Esophagus squamous epithelium (tissue), 5 donors: ENCODE results near the gene THPO. TPM values are rescaled to one million over a fixed set of nuclear protein-coding genes. Genes with fewer than 3 reads are reported as not detected.
"Not testable (repeated sequence)": the region's sequence is repeated elsewhere in the genome, so short reads cannot be mapped to it uniquely, and the experiment has no call there.

Experiments used
- DNase-seq: peaks from one replicate; lab custom pipeline; 2025; lab: John Stamatoyannopoulos, UW
- H3K27ac ChIP-seq, 4 donors: fragments of 200-600 bp; sonication (generic); one replicate each; pipeline ENCODE4 v1.5.1; 2016 to 2019; ENCODE audit warnings: mild to moderate bottlenecking in 1 of 4
- H3K27me3 ChIP-seq, 4 donors: fragments of 200-600 bp; sonication (generic); 1 replicate in 3 of 4; 2 replicates in 1 of 4; pipeline versions ENCODE4 v1.5.1 to v1.6.0; 2017 to 2021; ENCODE audit warnings: antibody characterized with exemption in 1 of 4
- H3K36me3 ChIP-seq, 3 donors: fragments of 200-600 bp; sonication (generic); one replicate each; pipeline ENCODE4 v1.5.1; 2016 to 2019
- H3K4me1 ChIP-seq, 3 donors: fragments of 200-600 bp; sonication (generic); one replicate each; pipeline ENCODE4 v1.5.1; 2017 to 2019
- H3K4me3 ChIP-seq, 4 donors: fragments of 200-600 bp; sonication (generic); 1 replicate in 3 of 4; 2 replicates in 1 of 4; pipeline ENCODE4 v1.5.1; 2016 to 2019; ENCODE audit warnings: mild to moderate bottlenecking in 2 of 4, moderate library complexity in 1 of 4
- H3K9me3 ChIP-seq, 3 donors: fragments of 200-600 bp; sonication (generic); one replicate each; pipeline ENCODE4 v1.5.1; 2016 to 2019
- CTCF ChIP-seq, 6 experiments: fragments of 450-650 bp in 4 of 6; fragments of 200-600 bp in 2 of 6; sonication (generic) in 2 of 6; IDR thresholded peaks; one replicate each; pipeline ENCODE4 v1.5.1; 2016 to 2019; ENCODE audit warnings: antibody characterized with exemption in 6 of 6, mild to moderate bottlenecking in 4 of 6, moderate library complexity in 4 of 6
- POLR2A ChIP-seq, 4 donors: fragments of 450-650 bp; IDR thresholded peaks; one replicate each; pipeline ENCODE4 v1.6.1; 2017; ENCODE audit warnings: antibody characterized with exemption in 4 of 4, mild to moderate bottlenecking in 4 of 4, moderate library complexity in 3 of 4
- WGBS, 2 donors: methylation state at CpG; one replicate each; pipeline ENCODE4 v1.1.5; 2018; 5-methylcytosine and 5-hydroxymethylcytosine counted together
- intact Hi-C: fragments of 100-400 bp; cut with DNase I; formaldehyde crosslinking; loops from one replicate; pipeline ENCODE4 v1.15.0; 2022
- total RNA-seq, 4 donors: library from RNA; depleted of rRNA; stranded (reverse); fragments of >200 nt; gene quantifications; one replicate each; pipeline ENCODE4 v1.1.0, GENCODE V29; 2016
- donor health status: DM: yes; HTN: yes; CAD: no.

THPO gene
- total RNA-seq, 4 donors from 2014 or later, result 0.57 TPM; not detected in 3

- TF ChIP-seq CTCF (IDR thresholded peaks at IDR 0.05) (peak in 4 of 6 experiments; percentile 41 to 67 (median 51)), POLR2A (IDR thresholded peaks at IDR 0.05) (no peak)
- Histone ChIP-seq H3K36me3 (peaks cover 4 to 51% (median 5%) of the 10 kb centered on the region in 3 donors), H3K4me1 (peaks cover 12 to 63% (median 20%) of the 10 kb centered on the region in 3 donors), H3K27ac (peak overlapping the region in 2 of 4 donors; percentile 61 to 64), H3K9me3 (no peaks in the 10 kb centered on the region), H3K4me3 (no peak overlapping the region), H3K27me3 (no peaks in the 10 kb centered on the region)
- WGBS, 2 donors, result 51 to 60% methylated on average over 9 to 10 of the region's 14 CpGs
- intact Hi-C loops, result no loop called here
- DNase-seq, result no peak
Measured at GRCh38 chr3:184345317-184346144, 32.5 kb downstream of the THPO start.

- Histone ChIP-seq H3K4me1 (peaks cover 13 to 69% (median 20%) of the 10 kb centered on the region in 3 donors), H3K9me3 (no peaks in the 10 kb centered on the region), H3K36me3 (peaks cover 4 to 51% (median 5%) of the 10 kb centered on the region in 3 donors), H3K27ac (no peak overlapping the region), H3K4me3 (no peak overlapping the region), H3K27me3 (no peaks in the 10 kb centered on the region)
- TF ChIP-seq CTCF (IDR thresholded peaks at IDR 0.05) (no peak), POLR2A (IDR thresholded peaks at IDR 0.05) (no peak)
- DNase-seq, result no peak
- WGBS, 2 donors, result 78 to 92% methylated on average over 7 to 8 of the region's 24 CpGs
- intact Hi-C loops, result no loop called here
Measured at GRCh38 chr3:184344579-184345316, 33.3 kb downstream of the THPO start.

GRCh38 chr3:184343200-184343876, 34.7 kb downstream of the THPO start:
- H3K9me3 ChIP-seq, result no peaks in the 10 kb centered on the region
- no peaks in the 10 kb centered on the region for H3K27me3 ChIP-seq
- TF ChIP-seq CTCF (IDR thresholded peaks at IDR 0.05), result no peak
- TF ChIP-seq POLR2A (IDR thresholded peaks at IDR 0.05), result no peak
- intact Hi-C loops, result no loop called here
- peaks cover 27 to 84% (median 34%) of the 10 kb centered on the region in 3 donors for H3K4me1 ChIP-seq
- WGBS, 2 donors, result 39 to 67% methylated on average over 4 to 5 of the region's 5 CpGs
- no peak overlapping the region for H3K27ac ChIP-seq
- peaks cover 4 to 51% (median 5%) of the 10 kb centered on the region in 3 donors for H3K36me3 ChIP-seq
- no peak for DNase-seq
- H3K4me3 ChIP-seq, result no peak overlapping the region

DNA sequence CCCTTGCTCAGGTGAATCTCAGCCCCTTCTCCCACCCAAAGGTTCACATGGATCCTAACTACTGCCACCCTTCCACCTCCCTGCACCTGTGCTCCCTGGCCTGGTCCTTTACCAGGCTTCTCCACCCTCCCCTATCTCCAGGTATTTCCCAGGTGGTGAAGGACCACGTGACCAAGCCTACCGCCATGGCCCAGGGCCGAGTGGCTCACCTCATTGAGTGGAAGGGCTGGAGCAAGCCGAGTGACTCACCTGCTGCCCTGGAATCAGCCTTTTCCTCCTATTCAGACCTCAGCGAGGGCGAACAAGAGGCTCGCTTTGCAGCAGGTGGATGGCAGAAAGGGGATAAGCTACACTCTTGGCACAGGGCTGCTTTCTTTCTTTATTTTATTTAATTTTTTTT, 36.1 kb downstream of the THPO start:
- DNase-seq, result no peak

DNA sequence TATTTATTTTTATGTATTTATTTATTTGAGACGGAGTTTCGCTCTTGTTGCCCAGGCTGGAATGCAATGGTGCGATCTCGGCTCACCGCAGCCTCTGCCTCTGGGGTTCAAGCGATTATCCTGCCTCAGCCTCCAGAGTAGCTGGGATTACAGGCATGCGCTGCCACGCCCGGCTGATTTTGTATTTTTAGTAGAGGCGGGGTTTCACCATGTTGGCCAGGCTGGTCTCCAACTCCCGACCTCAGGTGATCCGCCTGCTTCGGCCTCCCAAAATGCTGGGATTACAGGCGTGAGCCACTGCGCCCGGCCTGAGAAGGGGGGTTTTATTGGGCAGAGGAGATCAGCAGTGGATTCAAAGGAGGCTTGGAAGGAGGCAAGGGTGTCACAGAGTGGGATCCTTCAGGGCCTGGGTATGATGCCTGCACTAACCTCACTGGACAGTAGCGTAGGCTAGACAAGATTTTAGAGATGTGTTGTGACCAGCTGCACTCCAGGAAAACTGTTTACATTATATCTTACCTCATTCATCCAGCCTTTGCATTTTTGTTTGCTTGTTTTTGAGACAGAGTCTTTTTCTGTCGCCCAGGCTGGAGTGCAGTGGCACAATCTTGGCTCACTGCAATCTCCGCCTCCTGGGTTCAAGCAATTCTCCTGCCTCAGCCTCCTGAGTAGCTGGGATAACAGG, 38.4 kb downstream of the THPO start:
- Histone ChIP-seq H3K27ac (peak overlapping the region in 3 of 4 donors; percentile 96 to 99 (median 99)), H3K4me1 (peaks cover 44 to 97% (median 47%) of the 10 kb centered on the region in 3 donors), H3K36me3 (peaks cover 10 to 39% (median 11%) of the 10 kb centered on the region in 3 donors), H3K4me3 (peak overlapping the region in 1 of 4 donors; percentile 28)
- WGBS, 2 donors, result 36 to 58% methylated on average over 13 to 16 of the region's 19 CpGs
- H3K27me3 ChIP-seq, DNase-seq, H3K9me3 ChIP-seq, intact Hi-C loops: not testable (repeated sequence)

More for the DNA sequence above, 36.1 kb downstream of the THPO start:
- no peak for TF ChIP-seq POLR2A (IDR thresholded peaks at IDR 0.05)
- no peak for TF ChIP-seq CTCF (IDR thresholded peaks at IDR 0.05)
- peak overlapping the region in 1 of 4 donors; percentile 27 for H3K27ac ChIP-seq
- no peaks in the 10 kb centered on the region for H3K27me3 ChIP-seq
- H3K36me3 ChIP-seq, result peaks cover 4 to 46% (median 5%) of the 10 kb centered on the region in 3 donors
- no peaks in the 10 kb centered on the region for H3K9me3 ChIP-seq
- 50 to 61% methylated on average over 6 to 7 of the region's 7 CpGs for WGBS, 2 donors
- H3K4me1 ChIP-seq, result peaks cover 41 to 92% (median 49%) of the 10 kb centered on the region in 3 donors
- intact Hi-C loops, result no loop called here
- H3K4me3 ChIP-seq, result no peak overlapping the region
